GM21737 (cell line): ENCODE measurements around the gene FBXW7.

ENCODE experiments used
- ATAC-seq: cut with Tn5 transposase; IDR thresholded peaks from one replicate; pipeline ENCODE4 v1.9.1; 2021; ENCODE audit warnings: mild to moderate bottlenecking, moderate library complexity; ENCODE audit not compliant: unreplicated experiment

Gene FBXW7

GRCh38 chr4:152478461-152479237 is 57.2 kb downstream of the FBXW7 start:
- no peak for ATAC-seq

- ATAC-seq: no peak
Observed at GRCh38 chr4:152476796-152477195, 59.1 kb downstream of the FBXW7 start.

- ATAC-seq: no peak
Observed at GRCh38 chr4:152471251-152471792, 64.6 kb downstream of the FBXW7 start.

GRCh38 chr4:152468408-152468807 is 67.5 kb downstream of the FBXW7 start:
- ATAC-seq: no peak

- ATAC-seq: no peak
Observed at GRCh38 chr4:152467101-152467500, 68.8 kb downstream of the FBXW7 start.

GRCh38 chr4:152464030-152464823 is 71.7 kb downstream of the FBXW7 start:
- ATAC-seq: no peak

- no peak for ATAC-seq
Observed at GRCh38 chr4:152463562-152463961, 72.3 kb downstream of the FBXW7 start.

GRCh38 chr4:152462695-152463094 is 73.2 kb downstream of the FBXW7 start:
- ATAC-seq: no peak

- ATAC-seq: peak; percentile 58
Observed at GRCh38 chr4:152462047-152462446, 73.8 kb downstream of the FBXW7 start.

GRCh38 chr4:152460488-152460887 is 75.4 kb downstream of the FBXW7 start:
- no peak for ATAC-seq

GRCh38 chr4:152459326-152459725 is 76.6 kb downstream of the FBXW7 start:
- ATAC-seq: no peak

- no peak for ATAC-seq
Observed at GRCh38 chr4:152458801-152459302, 77.0 kb downstream of the FBXW7 start.

GRCh38 chr4:152456609-152457008 is 79.3 kb downstream of the FBXW7 start:
- ATAC-seq: no peak

GRCh38 chr4:152455311-152455710 is 80.6 kb downstream of the FBXW7 start:
- ATAC-seq: no peak

GRCh38 chr4:152454398-152455011 is 81.4 kb downstream of the FBXW7 start:
- ATAC-seq: no peak

- no peak for ATAC-seq
Observed at GRCh38 chr4:152451496-152451895, 84.4 kb downstream of the FBXW7 start.

- no peak for ATAC-seq
Observed at GRCh38 chr4:152448854-152449253, 87.0 kb downstream of the FBXW7 start.

- ATAC-seq: no peak
Observed at GRCh38 chr4:152448038-152448707, 87.7 kb downstream of the FBXW7 start.

- ATAC-seq: no peak
Observed at GRCh38 chr4:152443859-152444258, 92.0 kb downstream of the FBXW7 start.

GRCh38 chr4:152437561-152437960 is 98.3 kb downstream of the FBXW7 start:
- ATAC-seq: no peak

- ATAC-seq: no peak
Observed at GRCh38 chr4:152436384-152436783, 99.5 kb downstream of the FBXW7 start.
